Activated gamma-delta T cell treated with anti-CD3 and anti-CD28 coated beads, Interleukin-2, amount 50 U/mL, for 16 hours (primary cell): ENCODE measurements around the gene DPYSL4.

Source experiments
- DNase-seq: peaks from one replicate; pipeline ENCODE4 v3.0.0-alpha.2; 2020; ENCODE audit warnings: low read depth

DPYSL4 gene

DNA sequence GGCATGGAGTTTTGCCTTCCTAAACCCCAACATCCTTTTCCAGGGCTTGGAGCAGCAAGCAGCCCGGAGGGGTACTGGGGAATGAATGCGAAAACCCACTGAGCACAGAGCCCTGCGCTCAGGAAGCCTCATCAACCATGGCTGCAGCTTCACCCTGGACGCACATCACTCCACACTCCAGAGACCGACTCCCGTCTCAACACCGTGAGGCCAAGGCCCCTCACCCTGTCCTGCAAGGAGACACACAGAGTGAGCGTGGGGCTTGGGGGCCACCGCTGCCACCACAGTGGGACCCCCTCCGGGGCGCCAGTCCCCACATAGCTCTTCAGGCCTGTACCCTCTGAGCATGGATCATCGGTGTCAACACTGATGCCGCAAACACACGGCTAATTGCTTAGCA, 41.9 kb downstream of the DPYSL4 start:
- DNase-seq = no peak

DNA sequence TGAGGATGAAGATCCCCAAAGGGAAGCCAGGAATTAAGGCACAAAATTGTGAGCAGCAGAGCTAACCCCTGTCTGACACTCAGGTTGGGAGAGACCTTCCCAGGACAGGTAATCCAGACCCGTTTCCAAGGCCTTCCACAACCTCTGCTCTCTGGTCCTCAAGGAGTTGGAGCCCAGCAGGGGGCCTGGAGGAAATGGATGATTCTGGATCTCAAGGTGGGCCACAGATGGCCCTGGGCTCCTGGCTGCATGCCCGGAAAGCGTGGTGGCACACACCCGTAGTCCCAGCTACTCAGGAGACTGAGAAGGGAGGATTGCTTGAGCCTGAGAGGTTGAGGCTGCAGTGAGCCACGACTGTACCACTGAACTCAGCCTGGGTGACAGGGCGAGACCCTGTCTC, 42.3 kb downstream of the DPYSL4 start:
- DNase-seq = no peak

DNA sequence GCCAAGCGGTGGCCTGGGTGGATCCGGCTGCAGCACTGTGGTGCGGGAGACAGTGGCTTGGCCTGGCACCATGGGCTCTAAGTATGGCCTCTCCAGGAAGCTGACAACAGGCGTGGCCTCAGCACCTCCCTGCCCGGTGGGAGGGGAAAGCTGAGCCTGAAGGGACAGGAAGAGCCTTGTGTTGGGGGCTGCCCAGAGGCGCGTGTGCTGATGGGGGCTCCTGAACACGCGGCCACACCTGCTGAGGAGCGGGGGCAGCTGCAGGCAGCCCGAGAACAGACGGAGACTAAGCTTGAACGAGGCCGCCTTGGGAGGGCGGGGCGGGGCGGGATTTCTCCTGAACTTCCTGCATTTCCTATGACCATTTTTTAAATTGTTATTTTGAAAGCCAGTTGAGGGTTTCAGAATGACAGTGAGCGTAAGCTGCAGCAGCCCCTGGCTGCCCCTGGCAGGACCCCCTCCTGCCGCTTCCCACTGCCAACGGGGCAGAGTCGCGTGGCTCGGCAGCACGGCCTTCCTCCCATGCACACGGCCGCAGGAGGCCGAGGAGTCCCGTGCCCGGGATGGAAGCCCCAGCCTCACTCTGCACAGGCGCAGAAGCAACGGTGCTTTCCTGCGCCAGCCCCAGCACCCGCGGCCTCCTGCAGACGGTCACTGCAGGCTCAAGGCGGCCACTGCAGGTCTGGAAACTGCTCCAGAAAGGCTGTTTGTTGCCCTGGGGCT, 43.2 kb downstream of the DPYSL4 start:
- no peak for DNase-seq

GRCh38 chr10:132230557-132231210, 43.9 kb downstream of the DPYSL4 start:
- DNase-seq = no peak

GRCh38 chr10:132231656-132232022, 44.9 kb downstream of the DPYSL4 start:
- no peak for DNase-seq

GRCh38 chr10:132232023-132232951, 45.5 kb downstream of the DPYSL4 start:
- no peak for DNase-seq

GRCh38 chr10:132232981-132233380, 46.2 kb downstream of the DPYSL4 start:
- DNase-seq = no peak

- DNase-seq = no peak
These were observed 46.8 kb downstream of the DPYSL4 start for GRCh38 chr10:132233501-132234085.

- no peak for DNase-seq
These were observed 48.1 kb downstream of the DPYSL4 start for GRCh38 chr10:132234860-132235259.

GRCh38 chr10:132236161-132236560, 49.4 kb downstream of the DPYSL4 start:
- no peak for DNase-seq

DNA sequence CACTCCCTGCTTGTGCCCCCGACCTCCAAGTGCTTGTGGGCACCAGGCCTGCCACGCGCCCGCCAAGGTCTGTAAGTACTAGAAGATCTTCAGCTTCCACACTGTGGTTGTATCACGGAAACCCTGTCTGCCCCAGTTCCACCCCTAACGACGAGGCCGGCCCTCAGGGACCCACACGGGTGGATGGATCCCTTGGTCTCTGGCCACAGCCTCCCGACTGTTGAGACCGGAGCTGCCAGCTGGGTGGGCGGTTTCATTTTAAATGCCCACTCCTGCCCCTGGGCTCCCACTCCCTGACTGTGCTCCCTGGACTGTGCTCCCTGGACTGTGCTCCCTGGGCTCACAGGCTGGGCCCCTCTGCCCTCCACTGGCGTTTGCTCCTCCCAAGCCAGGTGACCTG, 50.1 kb downstream of the DPYSL4 start:
- DNase-seq = no peak

DNA sequence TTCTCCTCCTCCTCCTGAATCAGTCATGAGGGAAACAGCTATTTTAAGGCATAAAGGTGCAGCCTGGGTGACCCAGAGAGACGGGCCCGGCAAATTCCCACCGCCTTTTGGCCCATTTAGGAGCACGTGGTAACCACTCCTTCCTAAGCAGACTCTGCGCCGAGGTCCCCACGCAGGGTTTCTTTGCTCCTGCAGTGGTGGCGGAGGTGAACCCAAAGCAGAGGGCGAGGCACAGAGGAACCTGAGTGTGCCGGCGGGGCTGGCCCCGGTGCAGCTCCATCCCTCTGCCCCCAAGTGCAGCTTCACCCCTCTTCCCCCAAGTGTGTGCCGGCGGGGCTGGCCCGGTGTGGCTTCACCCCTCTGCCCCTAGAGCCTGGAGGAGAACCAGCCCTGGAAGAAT, 50.6 kb downstream of the DPYSL4 start:
- DNase-seq = no peak

GRCh38 chr10:132237871-132238270, 51.1 kb downstream of the DPYSL4 start:
- no peak for DNase-seq

GRCh38 chr10:132238371-132239125, 51.8 kb downstream of the DPYSL4 start:
- no peak for DNase-seq

DNA sequence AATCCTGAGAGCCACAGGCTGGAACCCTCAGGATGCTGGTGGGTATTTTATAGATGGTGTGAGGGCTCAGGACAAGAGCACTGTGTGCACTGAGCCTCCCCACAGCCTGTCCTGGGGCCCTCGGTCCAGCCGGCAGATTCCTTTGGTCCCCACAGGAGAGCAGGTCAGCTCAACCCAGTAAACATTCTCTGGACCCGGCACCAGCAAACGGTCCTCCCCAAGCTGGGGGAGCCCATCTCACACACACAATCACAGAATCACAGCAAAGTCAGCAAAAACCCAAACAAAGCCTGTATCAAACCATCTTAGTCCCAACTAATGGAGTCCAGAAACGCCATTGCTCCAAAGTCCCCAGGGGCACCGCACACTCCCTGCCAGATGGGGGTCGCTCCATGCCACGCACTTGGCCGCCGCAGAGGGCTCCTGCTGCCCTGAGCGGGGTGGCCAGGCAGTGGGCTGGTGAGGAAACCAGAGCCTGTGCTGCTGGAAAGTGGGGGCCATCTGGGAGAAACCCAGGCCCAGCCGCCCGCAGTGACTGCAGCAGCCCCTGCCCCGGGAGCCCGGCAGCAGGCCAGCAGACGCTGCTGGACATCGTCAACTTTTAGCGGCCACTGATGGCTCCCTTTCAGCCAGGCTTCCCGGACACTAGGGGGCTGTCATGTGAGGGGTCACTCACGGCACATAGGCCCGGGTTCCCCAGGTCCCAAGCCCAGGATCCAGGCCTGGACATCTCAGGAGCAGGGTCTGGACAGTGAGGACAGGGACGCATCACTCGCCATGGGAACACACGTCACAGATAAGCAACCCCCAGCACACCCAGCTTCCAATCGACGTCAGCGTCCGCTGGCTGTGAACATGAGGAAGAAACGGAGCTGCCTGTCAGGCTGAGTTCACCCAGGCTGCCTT, 52.6 kb downstream of the DPYSL4 start:
- DNase-seq = no peak

- no peak for DNase-seq
These were observed 53.4 kb downstream of the DPYSL4 start for GRCh38 chr10:132240156-132240555.

DNA sequence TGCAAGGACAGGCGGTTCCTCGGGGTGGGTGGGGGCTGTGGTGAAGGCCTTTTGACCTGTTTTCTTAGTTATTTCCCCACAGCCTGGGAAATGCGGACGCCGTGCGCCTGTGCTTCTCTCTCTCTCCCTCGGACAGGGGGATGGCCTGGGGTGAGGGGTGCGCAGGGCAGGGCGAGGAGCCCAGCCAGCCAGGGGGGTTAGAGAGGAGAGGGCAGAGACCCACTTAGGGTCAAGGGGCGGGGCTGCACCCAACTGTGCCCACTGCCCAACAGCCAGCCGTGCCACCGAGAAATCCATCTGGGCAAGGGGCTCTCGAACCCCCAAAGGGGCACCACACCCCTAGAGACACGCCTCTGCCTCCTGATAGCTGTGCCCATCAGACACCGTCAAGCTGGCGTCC, 53.8 kb downstream of the DPYSL4 start:
- DNase-seq = no peak

DNA sequence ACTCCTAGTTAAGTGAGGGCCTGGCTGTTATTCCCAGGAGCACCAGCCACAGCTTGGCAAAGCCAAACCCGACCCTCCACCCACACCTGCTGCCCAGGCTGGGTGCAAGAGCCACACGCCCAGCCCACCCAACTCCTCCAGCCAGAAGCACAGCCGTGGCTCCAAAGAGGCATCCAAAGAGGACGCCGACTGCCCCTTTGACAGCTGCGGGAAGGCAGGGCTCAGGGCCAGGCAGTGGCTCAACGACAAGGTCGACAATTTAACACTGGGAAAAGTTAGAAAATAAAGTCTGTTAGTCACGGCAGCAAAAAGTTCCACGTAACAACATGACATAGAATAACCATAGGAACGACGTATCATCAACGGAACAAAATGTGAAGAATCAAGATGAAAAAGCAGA, 54.3 kb downstream of the DPYSL4 start:
- DNase-seq = no peak

DNA sequence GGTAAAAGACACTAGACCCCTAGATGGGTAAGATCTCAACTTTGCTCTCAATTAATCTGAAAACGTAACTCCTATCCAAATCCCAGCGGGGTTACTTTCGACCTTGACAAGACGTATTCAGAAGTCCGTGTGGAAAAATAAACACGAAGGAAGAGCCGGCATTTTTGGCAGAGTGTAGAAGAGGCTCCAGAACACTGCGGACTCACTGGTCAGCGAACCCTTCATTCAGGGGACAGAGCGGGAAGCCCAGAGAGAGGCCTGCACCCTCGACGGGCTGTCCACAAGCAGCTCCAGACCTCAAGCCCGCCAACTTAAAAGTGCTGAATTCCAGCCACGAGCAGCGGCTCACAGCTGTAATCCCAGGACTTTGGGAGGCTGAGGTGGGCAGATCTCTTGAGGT, 54.7 kb downstream of the DPYSL4 start:
- no peak for DNase-seq

GRCh38 chr10:132242103-132242840, 55.5 kb downstream of the DPYSL4 start:
- DNase-seq = no peak
